RCC 7860 (cell line): Measurements from ENCODE around the gene USH2A.
"Not testable (repeated sequence)": the region's sequence is repeated elsewhere in the genome, so short reads cannot be mapped to it uniquely, and the experiment has no call there.

Source experiments
- DNase-seq: peaks from one replicate; pipeline ENCODE4 v3.0.0-alpha.2; 2015; ENCODE audit warnings: low spot score
- FAIRE-seq: peaks from 2 replicates; lab custom pipeline; 2012; peaks lifted over from hg19 to GRCh38; lab: Jason Lieb, UNC

USH2A gene

DNA sequence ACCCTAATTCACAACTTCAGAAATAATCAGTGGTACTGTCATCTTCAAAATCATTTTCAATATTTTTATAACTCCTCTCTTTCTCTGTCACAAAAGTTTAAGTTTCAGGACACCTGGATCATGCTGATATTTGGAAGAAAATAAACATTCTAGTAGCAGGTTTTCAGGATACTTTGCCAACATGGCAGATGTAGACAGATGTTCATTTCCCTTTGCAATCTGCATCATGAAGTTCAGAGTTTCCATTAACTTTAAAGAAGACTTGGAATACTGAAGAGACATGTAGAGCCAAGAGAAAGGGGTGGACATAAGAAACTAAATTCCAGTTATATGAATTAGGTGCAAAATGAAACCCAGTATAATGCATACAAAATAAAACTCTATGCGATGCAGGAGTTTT, 218.1 kb downstream of the USH2A start:
- no peak for DNase-seq
- no peak for FAIRE-seq

DNA sequence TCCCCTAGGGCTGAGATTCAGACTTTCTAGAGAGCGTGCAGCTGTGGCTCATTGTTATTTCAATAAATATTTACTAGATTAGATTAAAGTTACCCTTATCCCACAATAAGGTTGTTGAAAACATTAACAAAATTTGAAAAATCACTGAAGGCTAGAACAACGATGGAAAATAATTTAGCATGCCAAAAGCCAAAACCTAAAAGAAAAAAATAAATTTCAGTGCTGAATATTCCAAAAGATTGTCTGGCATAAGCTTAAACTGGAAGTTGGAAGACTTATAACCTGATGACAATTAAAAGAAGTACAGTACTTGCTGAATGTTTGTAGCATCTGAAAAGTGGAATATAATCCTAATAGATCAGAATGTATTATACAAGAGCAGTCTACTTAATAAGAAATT, 221.3 kb downstream of the USH2A start:
- FAIRE-seq (no peak), DNase-seq (no peak)

DNA sequence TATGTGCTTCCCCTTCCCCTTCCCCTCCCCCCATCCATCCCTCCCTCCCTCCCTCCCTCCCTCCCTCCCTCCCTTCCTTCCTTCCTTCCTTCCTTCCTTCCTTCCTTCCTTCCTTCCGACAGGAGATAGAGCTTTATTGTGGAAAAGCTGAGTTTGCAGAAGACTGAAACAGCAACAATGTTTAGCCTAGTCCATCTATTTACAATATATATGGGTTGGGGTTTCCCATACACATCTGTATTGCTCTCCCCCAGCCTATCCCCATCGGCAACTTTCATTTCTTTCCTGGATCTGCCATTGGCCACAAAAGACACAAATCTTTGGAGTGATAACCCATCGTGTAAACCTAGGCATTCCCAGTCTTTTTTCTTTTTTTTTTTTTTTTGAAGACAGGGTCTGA, 222.3 kb downstream of the USH2A start:
- DNase-seq (no peak), FAIRE-seq (no peak)

DNA sequence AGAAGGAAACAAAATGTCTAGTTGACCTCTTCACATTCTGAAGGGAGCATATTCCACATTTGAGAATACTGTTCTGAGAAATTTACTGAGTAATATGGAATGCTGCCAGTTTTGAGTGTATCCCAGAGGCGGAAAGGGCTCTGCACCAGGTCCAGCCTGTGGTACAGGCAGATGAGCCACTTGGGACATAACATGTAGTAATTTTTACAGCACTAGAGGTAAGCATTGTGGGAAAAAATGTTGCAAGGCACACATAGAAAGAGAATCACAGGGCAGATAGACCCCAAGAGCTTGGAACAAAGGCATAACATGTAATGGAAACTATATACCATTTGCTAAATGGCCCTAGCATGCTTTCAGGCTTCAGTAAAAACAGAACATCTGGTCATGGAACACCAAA, 228.5 kb downstream of the USH2A start:
- FAIRE-seq = no peak

DNA sequence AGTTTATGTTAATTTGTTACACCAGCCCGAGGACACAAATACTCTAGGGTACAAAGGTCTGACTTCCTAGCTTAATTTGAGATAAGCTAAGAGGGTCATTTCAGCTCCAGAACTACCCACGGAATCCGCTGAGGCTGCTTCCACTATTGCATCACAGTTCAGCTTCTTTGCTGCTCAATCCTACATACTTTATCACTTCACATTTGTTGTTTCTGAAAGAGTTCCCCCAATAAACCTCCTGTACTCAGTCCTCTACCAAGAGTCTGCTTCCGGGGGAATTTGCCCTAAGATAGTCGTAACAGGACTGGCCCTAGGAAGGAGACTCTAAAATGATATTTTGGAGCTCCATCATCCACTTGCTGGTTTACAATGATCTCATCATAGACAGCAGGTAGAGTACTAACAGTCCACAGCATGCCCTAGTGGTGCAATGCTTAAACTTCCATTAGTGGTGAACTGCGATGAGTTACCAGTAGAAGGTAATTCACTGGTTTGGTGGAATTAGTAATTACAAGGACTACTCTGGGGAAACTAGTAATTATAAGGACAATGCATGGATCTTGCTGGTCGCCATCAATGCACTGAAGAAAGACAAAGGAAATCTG, 229.3 kb downstream of the USH2A start:
- FAIRE-seq = no peak
- DNase-seq = no peak

More for the DNA sequence above, 228.5 kb downstream of the USH2A start:
- DNase-seq = no peak

DNA sequence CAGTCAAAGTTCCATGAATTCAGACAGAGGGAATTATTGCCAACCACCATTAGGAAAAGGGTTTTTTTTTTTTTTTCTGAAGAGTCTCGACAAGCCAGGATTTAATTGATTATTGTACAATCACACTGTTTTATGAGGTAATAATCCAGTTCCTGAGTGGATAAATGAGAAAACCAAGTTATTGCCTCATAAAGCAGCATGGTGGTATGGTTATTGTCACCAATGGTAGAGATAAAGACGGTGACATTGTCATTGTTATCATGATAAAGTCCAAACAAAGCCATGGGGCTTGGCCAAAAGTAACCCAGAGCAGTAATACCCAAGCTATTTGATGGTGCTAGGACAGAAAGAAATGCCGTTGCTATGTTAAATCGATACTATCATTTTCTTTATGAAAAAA, 232.8 kb downstream of the USH2A start:
- FAIRE-seq (no peak), DNase-seq (no peak)

DNA sequence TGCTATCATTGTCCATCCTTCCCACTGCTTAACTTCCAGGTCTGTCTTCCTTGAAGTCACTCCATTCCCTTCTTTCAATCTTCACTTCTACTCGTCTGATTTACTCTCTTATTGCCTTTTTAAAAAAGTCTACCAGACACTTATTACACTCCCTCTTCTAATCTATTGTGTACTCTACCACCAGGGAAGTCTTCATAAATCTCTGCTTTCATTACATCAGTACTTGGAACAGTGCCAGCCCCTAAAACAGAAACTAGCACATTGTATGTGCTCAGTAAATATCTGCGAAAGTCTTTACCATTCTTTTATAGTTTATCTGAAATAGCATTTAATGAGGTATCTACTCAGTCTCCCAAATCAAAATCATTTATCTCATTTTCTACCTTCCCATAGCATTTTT, 236.4 kb downstream of the USH2A start:
- no peak for FAIRE-seq
- peak; percentile 25 for DNase-seq

DNA sequence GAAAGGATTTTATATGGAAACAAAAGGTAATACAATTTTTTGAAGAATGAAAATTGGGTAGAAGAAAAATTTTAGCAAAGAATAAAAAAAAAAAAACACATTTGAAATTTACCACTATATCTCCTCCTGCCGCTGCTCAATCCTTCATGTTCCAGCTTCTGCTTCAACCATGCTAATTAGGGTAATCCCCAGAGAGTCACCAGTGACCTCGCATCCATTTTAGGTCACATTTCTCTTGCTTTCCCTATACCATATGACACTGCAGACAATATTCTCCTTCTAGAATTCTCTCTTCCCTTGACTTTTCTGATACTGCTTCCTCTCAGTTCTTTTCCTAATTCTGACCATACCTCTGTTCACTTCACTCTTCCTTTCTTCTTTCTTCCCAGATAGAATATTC, 237.1 kb downstream of the USH2A start:
- DNase-seq = no peak

DNA sequence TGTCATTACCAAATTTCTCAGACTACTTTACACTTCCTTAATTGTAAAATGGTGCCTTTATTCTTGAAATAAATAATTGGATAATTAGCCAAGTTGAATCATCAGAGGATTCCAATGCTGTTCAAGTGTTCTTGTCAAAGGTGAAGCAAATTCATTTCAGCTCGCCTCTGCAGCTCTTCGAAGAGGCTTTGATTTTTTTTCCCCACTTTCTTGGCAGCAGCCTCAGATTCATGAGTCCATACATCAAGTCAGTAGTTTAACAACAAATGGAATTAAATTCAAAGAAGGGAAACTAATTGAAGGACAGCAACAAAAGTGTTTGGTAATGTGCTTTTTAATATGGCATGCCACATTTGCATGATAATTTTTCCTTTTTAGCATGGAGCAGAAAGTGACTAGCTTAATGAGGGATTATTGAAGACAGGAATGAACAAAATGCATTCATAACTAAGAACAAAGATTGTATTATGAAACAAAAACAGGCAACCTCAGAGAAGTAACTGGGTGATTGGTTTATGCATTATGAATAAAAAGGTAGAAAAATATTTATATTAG, 239.0 kb downstream of the USH2A start:
- FAIRE-seq (no peak), DNase-seq (no peak)

More for the DNA sequence above, 237.1 kb downstream of the USH2A start:
- FAIRE-seq = no peak

DNA sequence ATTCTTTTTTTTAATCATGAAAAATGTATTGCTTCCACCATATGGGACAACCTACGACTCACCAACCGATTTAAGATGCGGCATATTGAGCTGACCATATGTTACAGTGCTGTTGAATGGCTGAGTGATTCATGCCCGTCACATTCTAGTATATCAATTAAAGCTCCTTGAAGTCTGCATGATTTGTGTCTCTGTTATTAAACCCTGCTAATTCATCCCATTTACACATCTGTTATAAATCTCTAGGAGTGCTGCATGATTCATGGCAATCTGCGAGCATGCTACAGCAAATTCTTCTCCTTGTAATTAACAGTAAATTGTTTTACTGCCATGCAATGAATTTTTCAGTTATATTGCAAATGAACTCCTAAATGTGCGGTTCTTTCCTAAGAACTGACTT, 239.8 kb downstream of the USH2A start:
- FAIRE-seq = no peak
- DNase-seq = no peak

DNA sequence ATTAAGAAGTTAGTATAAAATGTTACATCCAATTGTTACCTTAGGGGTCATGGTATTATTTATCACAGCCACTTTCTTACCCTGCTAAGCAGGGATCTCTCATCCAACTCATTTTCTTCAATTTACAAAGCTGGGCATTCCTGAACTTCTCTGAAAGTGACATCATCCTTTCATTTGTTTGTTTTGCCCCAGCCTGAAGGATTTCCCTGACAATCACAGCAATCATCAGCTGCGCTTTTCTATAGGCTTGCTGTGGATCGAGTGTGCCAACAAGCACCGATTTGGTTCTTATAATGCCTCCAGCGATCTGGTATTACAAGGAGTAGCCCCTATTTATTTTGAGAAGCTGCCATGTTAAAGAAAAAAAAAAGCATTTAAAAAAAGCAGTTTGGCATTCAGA, 240.2 kb downstream of the USH2A start:
- no peak for FAIRE-seq
- DNase-seq = no peak

DNA sequence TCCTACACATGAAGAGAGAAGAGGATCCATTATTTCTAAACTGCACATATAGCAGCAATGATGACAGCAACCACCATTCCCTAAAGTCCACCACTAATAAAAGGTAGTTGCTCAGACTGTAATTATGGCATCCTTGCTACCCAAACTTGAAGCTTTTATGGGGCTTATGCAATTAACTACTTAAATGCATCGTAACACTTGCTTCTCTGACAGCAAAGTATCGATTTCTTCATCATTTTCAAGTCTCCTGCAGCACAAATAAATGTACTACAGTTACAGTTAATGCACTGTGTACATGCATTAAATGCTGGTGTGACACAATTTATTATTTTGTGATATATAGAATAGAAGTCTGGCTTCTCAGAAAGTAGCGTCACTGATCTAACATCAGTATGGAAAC, 241.7 kb downstream of the USH2A start:
- no peak for FAIRE-seq
- DNase-seq = no peak

DNA sequence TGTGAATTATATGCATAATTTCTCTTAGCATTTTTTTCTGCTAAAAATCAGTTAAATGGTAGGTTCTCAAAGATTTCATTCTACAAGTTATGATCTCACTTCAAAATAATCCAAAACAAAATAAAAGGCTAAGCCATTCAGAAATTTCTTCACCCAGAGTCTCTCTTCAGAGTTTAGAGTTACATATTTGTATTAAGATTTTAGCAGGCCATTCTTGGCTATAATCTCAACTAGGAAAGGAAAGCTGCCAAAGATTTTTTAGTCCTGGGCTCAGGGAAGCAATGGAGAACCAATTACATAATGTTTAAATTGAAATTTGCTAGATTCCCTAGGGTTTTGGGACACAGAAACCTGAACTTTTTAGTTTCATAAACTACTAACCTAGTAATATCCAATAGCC, 245.0 kb downstream of the USH2A start:
- FAIRE-seq = no peak
- no peak for DNase-seq

DNA sequence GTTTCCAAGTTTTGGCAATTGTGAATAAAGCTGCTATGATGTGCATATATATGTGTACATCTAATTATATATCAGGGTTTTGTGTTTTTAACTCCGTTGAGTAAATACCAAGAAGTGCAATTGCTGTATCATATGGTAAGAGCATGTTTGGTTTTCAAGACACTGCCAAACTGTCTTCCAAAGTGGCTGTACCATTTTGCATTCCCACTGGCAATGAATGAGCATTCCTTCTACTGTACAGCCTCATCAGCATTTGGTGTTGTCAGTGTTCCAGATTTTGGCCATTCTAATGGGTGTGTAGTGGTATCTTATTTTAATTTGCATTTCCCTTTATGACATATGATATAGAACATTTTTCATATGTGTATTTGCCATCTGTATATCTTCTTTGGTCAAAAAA, 246.3 kb downstream of the USH2A start:
- DNase-seq (no peak), FAIRE-seq (no peak)

DNA sequence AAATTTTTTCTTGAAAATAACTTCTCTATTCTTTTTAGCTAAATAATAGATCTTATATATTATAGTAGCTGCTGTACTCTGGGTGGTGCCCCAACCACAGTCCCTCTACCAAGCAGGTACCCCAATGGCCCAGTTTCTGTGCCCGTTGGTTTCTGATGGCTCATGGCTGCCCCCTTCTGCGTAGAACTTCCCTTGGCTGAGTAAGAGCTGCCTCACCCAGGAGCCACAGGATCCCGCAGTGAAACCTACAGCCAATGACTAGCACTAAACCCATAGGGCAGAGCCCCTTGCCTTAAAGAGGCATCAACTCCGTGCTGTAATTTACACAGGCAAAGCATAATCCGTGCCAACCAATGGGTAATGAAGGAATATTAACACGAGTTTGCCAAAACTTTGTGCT, 247.5 kb downstream of the USH2A start:
- FAIRE-seq = no peak
- DNase-seq = no peak

DNA sequence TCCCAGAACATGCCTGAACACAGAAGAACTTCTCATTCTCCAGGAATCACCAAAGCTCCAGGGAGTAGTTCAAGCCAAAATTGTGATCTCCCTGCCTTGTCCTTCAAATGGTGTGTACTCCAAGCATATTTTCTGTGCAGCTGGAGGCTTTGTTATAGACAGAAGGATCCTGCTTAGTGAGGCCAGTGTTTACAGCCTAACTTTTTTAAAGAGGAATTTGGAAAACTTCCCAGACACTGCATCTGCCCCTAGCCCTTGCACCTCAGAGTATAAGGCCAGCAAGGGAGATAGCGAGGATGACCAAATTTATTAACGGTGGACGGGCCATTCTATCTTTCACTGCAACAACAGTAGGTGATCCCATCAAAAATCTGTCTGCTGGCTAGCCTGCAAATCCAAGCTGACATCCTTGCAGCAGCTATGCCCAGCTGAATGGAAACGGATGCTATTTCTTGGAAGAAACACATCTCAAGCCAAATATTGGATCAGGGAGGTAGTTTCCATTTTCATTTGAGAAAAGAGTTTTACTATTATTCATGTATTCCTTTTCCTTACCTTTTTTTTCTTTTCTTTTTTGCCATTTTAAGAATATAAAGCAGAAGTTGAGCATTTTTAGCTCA, 249.8 kb downstream of the USH2A start:
- DNase-seq (no peak), FAIRE-seq (no peak)

DNA sequence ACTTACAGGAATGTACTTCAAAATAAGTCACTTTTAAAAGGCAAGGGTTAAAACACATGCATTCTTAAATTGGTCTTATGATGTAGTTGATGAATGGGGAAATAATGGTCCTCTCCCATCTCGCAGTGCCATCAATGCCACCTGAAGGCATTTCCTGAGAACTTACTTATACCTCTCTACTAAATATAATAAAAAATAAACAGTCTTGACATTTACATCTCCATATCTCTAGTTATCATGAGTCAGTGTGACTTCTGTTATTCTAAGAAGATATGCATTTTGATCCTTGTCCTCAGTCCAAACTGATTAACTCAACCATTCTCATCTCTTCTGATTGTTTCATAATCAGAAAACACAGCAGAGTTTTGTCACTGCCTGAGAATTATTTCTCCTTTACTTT, 253.9 kb downstream of the USH2A start:
- FAIRE-seq (no peak), DNase-seq (no peak)

DNA sequence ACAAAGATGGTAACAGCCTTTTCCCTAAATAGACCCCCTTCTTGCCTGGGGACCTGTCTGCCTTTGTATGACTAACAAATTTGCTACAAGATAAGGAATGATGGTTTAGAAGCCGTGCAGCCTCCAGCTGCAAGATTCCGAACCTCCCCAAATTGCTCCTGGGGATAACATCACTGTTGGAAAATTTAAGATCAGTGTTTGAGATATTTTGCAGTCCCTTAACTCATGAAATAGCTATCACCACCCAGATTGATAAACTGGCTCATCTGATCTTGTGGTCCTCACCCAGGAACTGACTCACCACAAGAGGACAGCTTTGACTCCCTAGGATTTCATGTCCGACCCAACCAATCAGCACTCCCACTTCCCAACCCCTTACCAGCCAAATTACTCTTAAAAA, 254.7 kb downstream of the USH2A start:
- DNase-seq (no peak), FAIRE-seq (no peak)

DNA sequence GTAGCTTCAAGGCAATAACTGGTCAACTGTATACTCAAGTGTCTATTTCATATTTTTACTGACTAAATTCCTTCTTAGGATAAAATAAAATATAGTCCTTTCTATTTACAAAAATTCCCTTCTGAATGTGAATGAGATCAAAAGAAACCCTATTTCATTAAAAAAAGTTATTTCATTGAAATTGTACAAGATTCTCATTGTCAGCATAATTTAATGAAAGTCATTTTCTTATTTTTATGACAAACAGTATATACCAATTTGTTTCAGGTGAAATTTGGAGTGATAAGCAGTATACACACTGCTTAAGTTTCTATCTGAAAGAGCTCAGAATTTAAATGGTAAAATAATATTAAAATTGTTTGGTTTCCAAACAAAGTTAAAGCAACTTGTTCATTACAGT, 269.2 kb downstream of the USH2A start:
- DNase-seq (no peak), FAIRE-seq (no peak)

DNA sequence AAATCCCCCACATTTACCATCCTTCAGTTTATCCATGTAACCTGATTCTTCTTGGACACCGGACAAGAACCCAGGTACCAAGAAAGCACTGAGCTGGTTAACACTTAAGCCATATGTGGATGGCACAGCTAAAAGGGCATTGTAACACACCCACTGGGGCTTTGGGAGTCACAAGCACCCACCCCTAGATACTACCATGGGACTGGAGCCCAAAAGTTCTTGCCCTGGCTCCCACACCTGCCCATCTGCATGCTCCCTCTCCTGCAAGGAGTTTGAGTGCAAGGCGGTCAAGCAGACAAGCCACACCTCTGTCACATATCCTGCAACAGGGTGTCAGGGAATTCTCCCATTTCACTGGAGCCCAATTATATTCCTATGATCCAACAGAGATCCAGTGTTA, 270.1 kb downstream of the USH2A start:
- DNase-seq = no peak
- no peak for FAIRE-seq

DNA sequence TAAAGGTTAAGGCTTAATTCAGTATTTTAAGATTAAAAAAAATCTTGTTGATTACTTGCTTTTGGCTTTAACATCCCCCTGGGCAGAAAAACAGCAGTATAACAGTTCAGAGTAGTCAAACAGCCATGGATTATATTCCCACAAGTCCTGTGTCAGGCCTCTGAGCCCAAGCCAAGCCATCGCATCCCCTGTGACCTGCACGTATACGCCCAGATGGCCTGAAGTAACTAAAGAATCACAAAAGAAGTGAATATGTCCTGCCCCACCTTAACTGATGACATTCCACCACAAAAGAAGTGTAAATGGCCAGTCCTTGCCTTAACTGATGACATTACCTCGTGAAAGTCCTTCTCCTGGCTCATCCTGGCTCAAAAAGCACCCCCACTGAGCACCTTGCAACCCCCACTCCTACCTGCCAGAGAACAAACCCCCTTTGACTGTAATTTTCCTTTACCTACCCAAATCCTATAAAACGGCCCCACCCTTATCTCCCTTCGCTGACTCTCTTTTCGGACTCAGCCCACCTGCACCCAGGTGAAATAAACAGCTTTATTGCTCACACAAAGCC, 277.7 kb downstream of the USH2A start:
- FAIRE-seq, DNase-seq: not testable (repeated sequence)

DNA sequence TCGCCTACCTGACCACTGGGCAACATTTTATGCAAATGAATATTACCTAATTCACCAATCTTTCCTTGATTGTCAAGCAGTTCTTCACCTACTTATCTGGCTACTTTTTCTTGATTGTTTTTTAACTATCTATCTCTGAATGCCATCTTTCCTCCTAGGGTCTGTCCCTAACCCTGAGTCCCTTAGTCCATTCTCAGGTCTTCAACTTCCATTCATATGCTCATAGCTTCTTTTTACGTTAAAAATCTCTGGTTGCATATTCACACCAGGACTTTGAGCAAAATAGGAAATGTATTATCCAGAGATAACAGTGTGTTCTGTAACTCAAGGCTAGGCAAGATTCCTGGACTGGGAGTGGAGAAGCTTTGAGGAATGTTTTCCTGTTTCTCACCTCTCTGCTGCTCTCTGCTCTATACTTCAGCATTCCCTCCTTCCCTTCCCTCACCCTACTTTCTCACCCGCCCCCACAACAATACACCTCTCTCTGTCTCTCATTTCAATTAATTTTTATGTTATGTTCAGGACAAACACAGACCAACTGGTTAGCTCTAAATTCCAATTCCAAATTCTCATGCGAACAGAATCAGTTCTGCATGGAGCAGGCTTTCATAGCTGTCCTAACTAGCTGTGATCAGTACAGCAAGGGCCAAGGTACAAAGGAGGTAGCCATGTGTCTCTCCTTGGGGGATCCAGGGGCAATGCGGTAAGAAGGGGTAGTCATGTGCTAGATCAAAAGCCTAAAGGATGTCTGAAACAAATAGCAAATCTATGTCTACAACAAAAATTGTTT, 278.4 kb downstream of the USH2A start:
- no peak for FAIRE-seq

More for the DNA sequence above, 278.4 kb downstream of the USH2A start:
- DNase-seq = no peak
